DMS53 treated with DMSO at 0.1 percent for 48 hours (cell line): ENCODE data around the gene C3orf70.
"Not testable (repeated sequence)": the region's sequence is repeated elsewhere in the genome, so short reads cannot be mapped to it uniquely, and the experiment has no call there.

Experiments
- DNase-seq: peaks from one replicate; lab custom pipeline; 2025; ENCODE audit not compliant: unreplicated experiment; lab: John Stamatoyannopoulos, UW

The C3orf70 gene

DNA sequence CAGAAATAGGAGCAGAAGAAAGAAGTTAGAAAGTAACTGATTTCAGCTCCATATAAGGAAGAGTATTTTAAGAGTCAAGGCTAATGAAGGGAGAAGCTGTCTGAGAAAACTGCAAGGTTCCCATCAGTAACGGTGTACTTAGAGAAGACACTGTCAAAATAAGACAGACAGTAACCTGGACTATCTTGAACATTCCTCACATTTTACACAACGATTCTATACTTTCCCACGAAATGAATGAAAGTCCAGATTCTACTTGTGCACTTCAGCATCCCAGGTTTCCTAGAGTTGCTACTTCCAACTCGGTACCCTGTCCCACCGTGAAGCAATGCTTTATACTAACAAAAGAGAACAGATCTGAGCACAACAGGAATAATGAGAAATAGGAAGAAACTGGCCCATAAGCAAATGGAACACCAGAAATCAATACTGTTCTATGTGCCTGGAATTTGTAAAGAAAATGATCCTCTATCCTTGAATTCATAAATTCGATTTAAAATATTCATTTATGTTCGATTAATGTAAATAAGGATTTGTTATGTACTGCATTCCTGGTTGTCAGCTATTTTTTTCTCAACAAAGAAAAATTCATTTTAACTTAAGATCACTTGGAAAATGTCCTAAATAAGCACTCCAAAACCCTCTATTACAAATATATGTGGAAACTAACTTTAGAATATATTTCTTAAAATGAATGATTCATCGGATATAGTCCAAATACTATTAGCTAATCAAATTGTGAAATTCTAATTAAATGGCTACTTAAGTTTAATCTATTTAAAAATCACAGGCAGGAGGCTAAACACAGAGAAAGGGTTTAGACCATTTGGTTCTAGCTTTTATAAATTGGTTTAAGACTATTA, 1.5 kb downstream of the C3orf70 start:
- DNase-seq: no peak

DNA sequence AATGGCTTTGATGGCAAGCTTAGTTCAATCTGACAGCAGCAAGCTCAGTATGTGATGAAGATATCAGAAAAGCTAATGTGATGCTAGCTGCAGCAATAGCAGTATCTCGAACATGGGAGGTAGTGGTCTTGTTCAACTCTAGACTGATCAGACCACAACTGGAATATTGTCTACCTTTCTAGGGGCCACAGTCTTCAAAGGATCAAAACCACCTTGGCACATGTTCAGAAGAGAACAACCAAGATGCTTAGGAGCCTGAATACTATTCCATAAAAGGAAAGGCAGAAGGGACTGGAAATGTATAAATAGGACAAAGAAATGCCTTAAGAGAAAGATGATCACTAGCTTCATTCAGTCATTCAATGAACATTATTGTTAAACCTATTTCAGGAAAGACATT, 2.3 kb downstream of the C3orf70 start:
- no peak for DNase-seq

- DNase-seq: no peak
These were observed 3.3 kb downstream of the C3orf70 start for GRCh38 chr3:185149591-185149990.

DNA sequence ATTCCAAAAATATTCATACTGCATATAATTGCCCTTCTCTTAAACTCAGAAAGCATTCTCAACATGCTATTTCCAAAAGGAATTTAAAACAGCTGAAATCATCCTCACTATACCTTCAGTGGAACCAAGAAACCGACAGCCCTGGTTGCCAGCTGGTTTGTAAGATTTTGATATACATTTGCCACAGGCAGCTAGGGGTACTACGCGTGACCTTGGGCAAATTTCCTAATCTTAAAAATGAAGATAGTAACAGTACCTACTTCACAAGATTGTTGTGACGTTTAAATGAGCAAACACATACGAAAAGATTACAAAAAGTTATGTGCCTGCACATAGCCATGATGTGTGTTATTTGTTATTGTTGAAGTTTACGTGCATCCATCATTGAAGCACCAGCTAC, 7.3 kb downstream of the C3orf70 start:
- DNase-seq: no peak

DNA sequence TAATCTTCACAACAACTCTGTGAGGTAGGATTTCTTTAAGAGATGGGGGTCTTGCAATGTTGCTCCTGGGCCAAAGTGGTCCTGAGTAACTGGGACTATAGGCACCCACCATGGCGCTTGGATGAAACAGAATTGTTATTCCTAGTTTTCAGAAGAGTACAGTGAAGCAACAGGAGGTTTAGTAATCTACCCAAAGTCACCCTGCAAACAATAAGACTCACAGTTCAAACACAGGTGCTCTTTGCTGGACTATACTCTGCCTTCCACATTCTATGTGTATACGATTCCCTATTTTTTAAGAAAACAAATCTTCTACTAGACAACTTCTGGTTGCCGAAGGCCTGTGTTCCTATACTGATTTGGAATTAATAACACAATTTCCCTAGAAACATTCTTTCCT, 8.1 kb downstream of the C3orf70 start:
- no peak for DNase-seq

- DNase-seq: no peak
These were observed 15.0 kb downstream of the C3orf70 start for GRCh38 chr3:185137821-185138220.

DNA sequence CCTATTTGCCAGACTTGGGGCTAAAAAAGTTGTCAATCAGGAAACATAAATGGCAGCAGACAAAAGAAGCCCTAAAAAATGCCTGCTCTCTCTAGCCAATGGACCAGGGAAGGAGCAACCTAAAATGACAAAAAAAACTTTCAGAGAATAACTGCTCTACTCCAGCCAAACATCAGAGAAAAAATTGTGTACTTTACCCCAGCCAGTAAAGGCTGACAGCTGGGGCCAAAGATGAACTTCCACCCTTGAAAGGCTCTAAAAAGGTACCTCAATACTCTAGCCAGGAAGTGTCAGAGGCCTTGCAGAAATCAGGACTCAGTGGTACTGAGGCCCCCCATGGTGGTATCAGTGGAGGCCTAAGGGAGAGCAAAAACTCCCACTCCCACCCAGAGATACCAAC, 18.4 kb downstream of the C3orf70 start:
- no peak for DNase-seq

- DNase-seq: no peak
These were observed 21.1 kb downstream of the C3orf70 start for GRCh38 chr3:185131602-185132256.

DNA sequence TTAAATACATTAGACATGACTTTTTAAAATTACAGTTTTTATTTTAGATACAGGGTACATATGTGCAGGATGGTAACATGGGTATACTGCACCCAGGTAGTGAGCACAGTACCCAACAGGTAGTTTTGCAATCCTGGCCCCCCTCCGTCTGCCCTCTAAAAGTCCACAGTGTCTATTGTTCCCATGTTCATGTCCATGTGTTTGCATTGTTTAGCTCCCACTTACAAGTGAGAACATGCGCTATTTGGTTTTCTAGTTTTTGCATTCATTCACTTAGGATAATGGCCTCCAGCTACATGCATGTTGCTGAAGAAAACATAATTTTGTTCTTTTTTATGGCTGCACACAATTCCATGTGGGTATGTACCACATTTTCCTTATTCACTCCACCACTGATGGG, 23.8 kb downstream of the C3orf70 start:
- no peak for DNase-seq

DNA sequence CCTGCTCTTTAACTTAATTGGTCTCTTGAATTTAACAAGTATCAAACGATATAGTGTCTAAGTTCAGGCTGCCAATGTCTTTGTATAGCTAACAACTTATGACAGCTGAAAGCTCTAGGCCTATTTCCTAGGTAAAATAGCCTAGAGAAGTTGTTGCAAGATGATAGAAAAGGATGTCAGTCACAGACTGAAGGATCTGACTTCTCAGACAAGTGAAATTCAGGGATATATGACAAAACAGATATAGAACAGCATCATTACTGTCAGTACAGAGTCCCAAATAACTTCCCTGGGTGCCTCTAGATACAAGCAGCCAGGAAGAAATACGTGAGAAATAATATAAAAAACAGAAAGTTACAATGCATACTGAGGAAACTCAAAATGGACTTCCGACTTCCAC, 26.7 kb downstream of the C3orf70 start:
- no peak for DNase-seq

DNA sequence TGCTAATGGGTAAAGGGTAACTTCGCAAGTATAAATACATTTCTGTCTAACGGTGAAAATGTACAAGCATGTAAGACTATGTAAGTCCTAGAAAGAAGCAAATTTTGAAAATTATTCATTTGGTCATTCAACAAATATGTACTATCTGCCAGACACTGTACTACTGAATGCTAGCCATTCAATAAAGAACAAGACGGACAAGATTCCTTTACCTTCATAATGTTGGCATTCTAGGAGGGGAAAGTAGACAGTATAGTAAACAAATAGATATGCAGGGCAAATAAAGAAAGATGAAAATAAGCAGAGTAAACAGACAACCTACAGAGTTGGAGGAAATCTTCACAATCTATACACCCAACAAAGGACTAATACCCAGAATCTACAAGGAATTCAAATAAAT, 32.7 kb downstream of the C3orf70 start:
- DNase-seq: no peak

GRCh38 chr3:185115371-185115770, 37.5 kb downstream of the C3orf70 start:
- DNase-seq: no peak

- no peak for DNase-seq
These were observed 38.1 kb downstream of the C3orf70 start for GRCh38 chr3:185114756-185115155.

- no peak for DNase-seq
These were observed 40.7 kb downstream of the C3orf70 start for GRCh38 chr3:185112186-185112585.

DNA sequence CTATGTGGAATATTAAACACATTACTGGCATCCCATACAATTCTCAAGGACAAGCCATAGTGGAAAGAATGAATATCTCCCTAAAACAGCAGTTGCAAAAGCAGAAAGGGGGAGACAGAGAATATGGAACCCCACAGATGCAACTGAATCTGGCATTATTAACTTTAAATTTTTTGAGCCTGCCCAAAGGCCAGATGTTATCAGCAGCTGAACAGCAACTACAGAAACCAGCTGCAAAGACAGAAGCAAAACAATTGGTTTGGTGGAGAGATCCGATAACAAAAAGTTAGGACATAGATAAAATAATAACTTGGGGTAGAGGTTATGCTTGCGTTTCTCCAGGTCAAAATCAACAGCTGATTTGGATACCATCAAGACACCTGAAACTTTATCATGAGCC, 43.8 kb downstream of the C3orf70 start:
- DNase-seq: not testable (repeated sequence)

- not testable (repeated sequence) for DNase-seq
These were observed 46.5 kb downstream of the C3orf70 start for GRCh38 chr3:185106256-185106890.

DNA sequence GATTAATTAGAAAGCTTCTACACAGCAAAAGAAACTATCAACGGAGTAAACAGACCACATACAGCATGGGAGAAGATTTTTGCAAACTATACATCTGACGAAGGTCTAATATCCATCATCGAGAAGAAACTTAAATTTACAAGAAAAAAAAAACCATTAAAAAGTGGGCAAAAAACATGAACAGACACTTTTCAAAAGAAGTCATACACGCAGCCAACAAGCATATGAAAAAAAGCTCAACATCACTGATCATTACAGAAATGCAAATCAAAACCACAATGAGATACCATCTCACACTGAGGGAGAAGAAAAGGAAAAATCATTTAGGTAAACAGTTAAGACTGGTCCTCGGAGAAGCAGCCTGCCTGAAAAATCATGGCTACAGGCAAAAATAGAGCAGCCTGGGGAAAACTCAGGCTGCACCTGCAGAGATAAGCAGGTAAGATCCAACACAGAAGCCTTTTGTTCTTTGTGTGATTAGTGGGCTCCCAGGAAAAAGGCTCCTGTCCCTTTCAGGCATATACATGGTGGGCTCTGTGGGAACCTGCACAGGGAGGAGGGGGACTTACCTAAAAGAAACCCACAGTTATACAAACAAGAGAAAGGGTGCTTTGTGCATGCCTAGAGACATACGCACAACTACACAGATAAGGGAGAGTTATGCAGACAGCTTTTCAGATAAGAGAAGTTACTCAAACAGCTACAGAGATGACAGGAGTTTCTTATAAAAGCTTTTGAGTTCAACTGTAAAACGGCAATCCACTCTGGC, 49.3 kb downstream of the C3orf70 start:
- no peak for DNase-seq

GRCh38 chr3:185094697-185095096, 58.2 kb downstream of the C3orf70 start:
- DNase-seq: no peak

DNA sequence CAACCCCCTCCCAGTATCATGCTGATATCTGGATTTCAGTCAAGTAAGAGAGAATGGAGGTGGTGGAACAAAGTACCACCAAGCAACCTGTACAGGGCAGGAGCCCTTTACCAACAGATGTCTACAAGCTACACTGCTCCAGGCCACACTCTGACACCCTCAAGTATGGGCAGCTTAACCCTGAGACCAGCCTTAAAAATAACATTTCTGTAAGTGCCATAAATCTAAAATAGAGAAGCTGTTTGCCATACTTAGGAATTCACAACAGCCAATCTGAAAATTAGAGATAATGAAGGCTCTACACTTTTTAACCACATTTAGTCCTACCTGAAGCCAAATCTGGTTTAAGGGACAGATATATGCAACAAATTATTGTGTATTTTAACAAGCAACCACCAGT, 59.7 kb downstream of the C3orf70 start:
- DNase-seq: no peak

GRCh38 chr3:185090811-185091210, 62.0 kb downstream of the C3orf70 start:
- DNase-seq: no peak

DNA sequence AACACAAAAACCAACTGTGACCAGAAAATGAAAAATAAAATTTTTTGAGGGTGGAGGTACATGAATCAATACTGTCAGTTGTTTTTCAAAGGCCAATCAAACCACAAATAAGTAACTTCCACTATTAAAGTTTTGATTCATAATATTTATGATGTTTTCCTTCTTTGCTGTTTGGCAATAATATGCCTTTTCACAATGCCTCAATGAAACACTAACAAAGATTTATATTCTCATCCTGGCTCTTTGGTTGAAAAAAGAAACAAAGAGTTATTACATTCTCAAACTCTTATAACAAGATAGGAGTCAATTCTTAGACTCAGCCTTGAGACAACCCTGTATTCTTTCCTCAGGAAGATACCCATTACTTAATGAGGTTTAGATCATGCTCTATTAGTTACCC, 63.1 kb downstream of the C3orf70 start:
- DNase-seq: no peak
